PC-9 (cell line): ENCODE results near the gene OXGR1. TPM values are rescaled to one million over a fixed set of nuclear protein-coding genes. Genes with fewer than 3 reads are reported as not detected.

Source experiments
- BruUV-seq: library from RNA; stranded (reverse); fragments of 400-500 nt; replicated peaks from 2 replicates; lab custom pipeline; 2021; lab: Mats Ljungman, UMichigan
- CTCF ChIA-PET: fragments of 300-600 bp; sonication (Branson Sonifier 250); formaldehyde crosslinking; loops from one replicate; lab custom pipeline; 2022; ENCODE audit warnings: antibody characterized with exemption; lab: Charles Lee
- POLR2A ChIA-PET: fragments of 300-600 bp; sonication (Branson Sonifier 250); formaldehyde crosslinking; loops from one replicate; lab custom pipeline; 2022; ENCODE audit warnings: antibody characterized with exemption; ENCODE audit not compliant: unreplicated experiment; lab: Charles Lee
- DNase-seq, 2 experiments: peaks; one replicate each; pipeline versions ENCODE4 v3.0.0 to v3.0.0-alpha.2; 2015 to 2022; ENCODE audit warnings: mixed read lengths in 1 of 2
- H2AFZ ChIP-seq: fragments of 200-600 bp; sonication (generic); 2 replicates; pipeline ENCODE4 v1.8.1; 2017; ENCODE audit warnings: antibody characterized with exemption
- H3F3A ChIP-seq: fragments of 200-600 bp; sonication (generic); 2 replicates; pipeline ENCODE4 v1.8.1; 2017; ENCODE audit warnings: antibody characterized with exemption, mild to moderate bottlenecking, low read depth; ENCODE audit not compliant: insufficient read depth
- H3K27ac ChIP-seq: fragments of 200-600 bp; sonication (generic); 2 replicates; pipeline ENCODE4 v1.6.1; 2016; ENCODE audit warnings: mixed run types
- H3K27me3 ChIP-seq: fragments of 200-600 bp; sonication (generic); 2 replicates; pipeline ENCODE4 v1.6.1; 2016; ENCODE audit warnings: low read depth, mixed run types; ENCODE audit not compliant: insufficient read depth
- H3K36me3 ChIP-seq: fragments of 200-600 bp; sonication (generic); 2 replicates; pipeline ENCODE4 v1.6.1; 2016; ENCODE audit warnings: low read depth, mixed run types
- H3K4me1 ChIP-seq: fragments of 200-600 bp; sonication (generic); replicated peaks from 2 replicates; pipeline ENCODE4 v1.6.1; 2016; ENCODE audit warnings: mixed run types; ENCODE audit not compliant: insufficient read depth
- H3K4me2 ChIP-seq: fragments of 200-600 bp; sonication (generic); 2 replicates; pipeline ENCODE4 v1.6.1; 2017; ENCODE audit warnings: mixed run types
- H3K4me3 ChIP-seq: fragments of 200-600 bp; sonication (generic); 2 replicates; pipeline ENCODE4 v1.6.1; 2016; ENCODE audit warnings: mixed run types
- H3K79me2 ChIP-seq: fragments of 200-600 bp; sonication (generic); 2 replicates; pipeline ENCODE4 v1.6.1; 2017; ENCODE audit warnings: low read depth, mixed run types
- H3K9me2 ChIP-seq: fragments of 200-600 bp; sonication (generic); 2 replicates; pipeline ENCODE4 v1.8.1; 2017; ENCODE audit warnings: mild to moderate bottlenecking; ENCODE audit not compliant: insufficient read depth
- H3K9me3 ChIP-seq: fragments of 200-600 bp; sonication (generic); 2 replicates; pipeline ENCODE4 v1.8.1; 2016; ENCODE audit warnings: low read depth; ENCODE audit not compliant: insufficient read depth
- H4K20me1 ChIP-seq: fragments of 200-600 bp; sonication (generic); 2 replicates; pipeline ENCODE4 v1.8.1; 2017; ENCODE audit not compliant: insufficient read depth
- EZH2 ChIP-seq: fragments of 200-600 bp; sonication (generic); IDR thresholded peaks from 2 replicates; pipeline ENCODE4 v1.8.0; 2017; ENCODE audit warnings: antibody characterized with exemption, low read depth
- intact Hi-C: fragments of 100-400 bp; cut with micrococcal nuclease; formaldehyde crosslinking; loops from one replicate; pipeline ENCODE4 v1.10.0; 2022; ENCODE audit not compliant: unreplicated experiment
- total RNA-seq: library from RNA; stranded (reverse); gene quantifications from 2 replicates; pipeline ENCODE4 v1.2.3, GENCODE V29; 2021
- TF ChIP-seq, protein P1 (sequence below): fragments of 200-600 bp; sonication (generic); conservative IDR thresholded peaks from 2 replicates; pipeline ENCODE4 v1.6.1; 2017; ENCODE audit warnings: mixed run types, antibody characterized with exemption, mild to moderate bottlenecking, moderate library complexity

OXGR1 gene
- total RNA-seq, 1 experiment from 2014 or later, result not detected

DNA sequence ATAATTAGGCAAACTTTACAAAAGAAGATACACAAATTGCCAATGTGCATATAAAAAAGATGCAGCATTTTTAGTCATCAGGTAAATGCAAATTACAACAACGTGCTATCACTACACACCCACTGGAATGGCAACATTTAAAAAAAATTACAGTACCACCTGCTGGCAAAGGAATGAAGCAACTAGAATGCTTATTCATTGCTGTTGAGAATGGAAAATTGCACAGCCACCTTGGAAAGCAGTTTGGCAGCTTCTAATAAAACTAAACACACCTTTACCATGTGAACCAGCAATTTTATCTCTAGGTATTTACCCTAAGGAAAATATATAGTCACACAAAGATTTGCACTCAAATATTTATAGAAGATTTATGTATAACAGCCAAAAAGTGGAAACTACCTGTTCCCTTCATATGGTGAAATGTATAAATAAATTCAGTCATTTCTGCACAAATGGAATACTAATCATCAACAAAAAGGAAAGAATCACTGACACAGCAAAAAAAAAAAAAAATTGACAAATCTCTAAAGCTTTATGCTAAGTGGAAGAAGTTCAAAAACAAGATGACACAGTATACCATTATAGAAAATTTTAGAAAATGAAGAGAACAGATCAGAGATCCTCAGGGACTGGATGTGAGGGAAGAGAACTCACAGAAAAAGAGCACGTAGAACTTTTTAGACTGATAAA, 30.3 kb downstream of the OXGR1 start:
- no peaks in the 10 kb centered on the region for H4K20me1 ChIP-seq
- no peaks in the 10 kb centered on the region for H3K9me2 ChIP-seq
- H3K4me1 ChIP-seq, result peaks cover 5% of the 10 kb centered on the region; the same call in 1 of the 2 replicates
- no peaks in the 10 kb centered on the region for H3F3A ChIP-seq
- no peaks in the 10 kb centered on the region; the same call in 1 of the 2 replicates for H3K27me3 ChIP-seq
- TF ChIP-seq, protein P1, sequence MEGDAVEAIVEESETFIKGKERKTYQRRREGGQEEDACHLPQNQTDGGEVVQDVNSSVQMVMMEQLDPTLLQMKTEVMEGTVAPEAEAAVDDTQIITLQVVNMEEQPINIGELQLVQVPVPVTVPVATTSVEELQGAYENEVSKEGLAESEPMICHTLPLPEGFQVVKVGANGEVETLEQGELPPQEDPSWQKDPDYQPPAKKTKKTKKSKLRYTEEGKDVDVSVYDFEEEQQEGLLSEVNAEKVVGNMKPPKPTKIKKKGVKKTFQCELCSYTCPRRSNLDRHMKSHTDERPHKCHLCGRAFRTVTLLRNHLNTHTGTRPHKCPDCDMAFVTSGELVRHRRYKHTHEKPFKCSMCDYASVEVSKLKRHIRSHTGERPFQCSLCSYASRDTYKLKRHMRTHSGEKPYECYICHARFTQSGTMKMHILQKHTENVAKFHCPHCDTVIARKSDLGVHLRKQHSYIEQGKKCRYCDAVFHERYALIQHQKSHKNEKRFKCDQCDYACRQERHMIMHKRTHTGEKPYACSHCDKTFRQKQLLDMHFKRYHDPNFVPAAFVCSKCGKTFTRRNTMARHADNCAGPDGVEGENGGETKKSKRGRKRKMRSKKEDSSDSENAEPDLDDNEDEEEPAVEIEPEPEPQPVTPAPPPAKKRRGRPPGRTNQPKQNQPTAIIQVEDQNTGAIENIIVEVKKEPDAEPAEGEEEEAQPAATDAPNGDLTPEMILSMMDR, result no peak; the same call in 1 of the 2 replicates
- no peak for TF ChIP-seq EZH2
- POLR2A ChIA-PET, result no interaction called here
- peak in 1 of 2 experiments; percentile 64 for DNase-seq
- intact Hi-C loops, result no loop called here
- no peaks in the 10 kb centered on the region for H3K79me2 ChIP-seq
- no TSS peak for BruUV-seq
- no peaks in the 10 kb centered on the region for H3K36me3 ChIP-seq
- H3K4me2 ChIP-seq, result no peak overlapping the region
- no peak overlapping the region for H3K27ac ChIP-seq
- no peak overlapping the region for H2AFZ ChIP-seq
- no peak overlapping the region for H3K4me3 ChIP-seq
- peaks cover 8% of the 10 kb centered on the region; the same call in 1 of the 2 replicates for H3K9me3 ChIP-seq
- CTCF ChIA-PET, result no interaction called here

DNA sequence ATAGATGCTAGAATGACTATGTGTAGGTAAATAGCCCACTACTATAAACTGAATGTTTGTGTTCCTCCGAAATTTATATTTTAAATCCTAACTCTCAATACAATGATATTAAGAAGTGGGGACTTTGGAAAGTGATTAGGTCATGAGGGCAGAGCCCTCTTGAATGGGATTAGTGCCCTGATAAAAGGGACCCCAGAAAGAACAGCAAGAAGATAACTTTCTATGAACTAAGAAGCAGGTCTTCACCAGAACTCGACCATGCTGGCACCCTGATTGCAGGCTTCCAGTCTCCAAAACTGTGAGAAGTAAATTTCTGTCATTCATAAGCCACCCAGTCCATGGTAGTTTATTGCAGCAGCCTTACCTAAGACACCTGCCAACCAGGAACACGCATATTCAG, 33.9 kb downstream of the OXGR1 start:
- TF ChIP-seq, protein P1, result no peak
- TF ChIP-seq EZH2, result no peak
- no peaks in the 10 kb centered on the region for H3F3A ChIP-seq
- no peaks in the 10 kb centered on the region for H3K79me2 ChIP-seq
- no TSS peak for BruUV-seq
- H4K20me1 ChIP-seq, result no peaks in the 10 kb centered on the region
- no peak for DNase-seq
- no peaks in the 10 kb centered on the region for H3K9me2 ChIP-seq
- ChIA-PET POLR2A (no interaction called here), CTCF (interaction anchor here (0.6 to 0.7 kb wide), 3 partner anchors 112 to 1711 kb away, joined by 4 to 20 read pairs (median 17); no protein-coding TSS in a partner anchor)
- H3K36me3 ChIP-seq, result no peaks in the 10 kb centered on the region
- H3K4me2 ChIP-seq, result no peak overlapping the region
- no peak overlapping the region for H2AFZ ChIP-seq
- no peaks in the 10 kb centered on the region for H3K9me3 ChIP-seq
- intact Hi-C loops, result no loop called here
- peaks cover 5% of the 10 kb centered on the region; the same call in 1 of the 2 replicates for H3K4me1 ChIP-seq
- no peak overlapping the region for H3K4me3 ChIP-seq
- no peak overlapping the region for H3K27ac ChIP-seq
- no peaks in the 10 kb centered on the region; the same call in 1 of the 2 replicates for H3K27me3 ChIP-seq

DNA sequence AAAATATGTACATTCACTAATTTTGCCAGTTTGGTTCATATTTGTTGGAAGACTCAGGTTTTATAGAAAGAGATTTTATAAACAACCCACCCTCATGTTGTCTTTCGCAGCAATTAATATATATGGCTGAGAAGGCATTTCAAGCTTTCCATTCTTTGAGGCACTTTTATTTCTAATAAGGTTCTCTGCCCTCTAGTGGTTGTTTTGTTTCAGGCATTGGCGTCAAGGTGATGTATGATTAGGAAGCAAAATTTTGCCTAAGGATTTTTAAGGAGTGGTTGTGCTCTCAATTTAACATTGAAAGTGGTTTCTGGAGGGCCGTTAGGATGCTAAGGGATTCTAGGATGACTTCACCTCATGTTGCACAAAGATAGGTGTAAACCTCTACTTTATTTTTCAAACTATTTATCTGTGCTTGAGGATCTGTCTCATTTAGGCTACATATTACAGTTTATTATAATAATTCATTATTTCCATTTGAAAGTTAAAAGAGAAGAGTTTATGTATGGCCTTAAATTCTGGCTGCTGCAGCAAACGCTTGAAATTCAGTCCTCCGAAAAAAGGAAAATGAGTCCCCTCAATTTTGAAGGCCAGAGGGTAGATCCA, 35.9 kb downstream of the OXGR1 start:
- Histone ChIP-seq H4K20me1 (no peaks in the 10 kb centered on the region), H3F3A (no peaks in the 10 kb centered on the region), H3K4me2 (no peak overlapping the region), H3K36me3 (no peaks in the 10 kb centered on the region), H3K9me2 (no peaks in the 10 kb centered on the region), H3K4me1 (no peaks in the 10 kb centered on the region), H2AFZ (no peak overlapping the region), H3K9me3 (no peaks in the 10 kb centered on the region; the same call in 1 of the 2 replicates), H3K27ac (no peak overlapping the region), H3K79me2 (no peaks in the 10 kb centered on the region), H3K27me3 (no peaks in the 10 kb centered on the region; the same call in 1 of the 2 replicates), H3K4me3 (no peak overlapping the region)
- ChIA-PET CTCF (no interaction called here), POLR2A (no interaction called here)
- no peak for DNase-seq
- intact Hi-C loops, result loop anchor here (5.0 kb wide), 1 partner anchor 936 kb away; no protein-coding TSS in a partner anchor
- TF ChIP-seq, protein P1, result peak; percentile 86
- no peak for TF ChIP-seq EZH2
- no TSS peak for BruUV-seq
